HG02571 (cell line): ENCODE measurements around the gene SINHCAF.
"Not testable (repeated sequence)": the region's sequence is repeated elsewhere in the genome, so short reads cannot be mapped to it uniquely, and the experiment has no call there.

ENCODE experiments used
- ATAC-seq: cut with Tn5 transposase; IDR thresholded peaks from one replicate; pipeline ENCODE4 v1.9.1; 2021; ENCODE audit warnings: mild to moderate bottlenecking, moderate library complexity; ENCODE audit not compliant: unreplicated experiment

The SINHCAF gene, protein sequence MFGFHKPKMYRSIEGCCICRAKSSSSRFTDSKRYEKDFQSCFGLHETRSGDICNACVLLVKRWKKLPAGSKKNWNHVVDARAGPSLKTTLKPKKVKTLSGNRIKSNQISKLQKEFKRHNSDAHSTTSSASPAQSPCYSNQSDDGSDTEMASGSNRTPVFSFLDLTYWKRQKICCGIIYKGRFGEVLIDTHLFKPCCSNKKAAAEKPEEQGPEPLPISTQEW

GRCh38 chr12:31325877-31326631, at the start of gene SINHCAF:
Gene SINHCAF, minus strand, starts transcription at chr12:31326150. Its CDS starts 27,946 bp downstream, at chr12:31298204.
- peak; percentile 46 for ATAC-seq

- not testable (repeated sequence) for ATAC-seq
These were observed 49.5 kb upstream of the SINHCAF start for GRCh38 chr12:31375422-31375821.

GRCh38 chr12:31371256-31371620, 45.3 kb upstream of the SINHCAF start:
- ATAC-seq = no peak

GRCh38 chr12:31370531-31371255, 44.7 kb upstream of the SINHCAF start:
- ATAC-seq = no peak

- no peak for ATAC-seq
These were observed 44.0 kb upstream of the SINHCAF start for GRCh38 chr12:31369712-31370521.

DNA sequence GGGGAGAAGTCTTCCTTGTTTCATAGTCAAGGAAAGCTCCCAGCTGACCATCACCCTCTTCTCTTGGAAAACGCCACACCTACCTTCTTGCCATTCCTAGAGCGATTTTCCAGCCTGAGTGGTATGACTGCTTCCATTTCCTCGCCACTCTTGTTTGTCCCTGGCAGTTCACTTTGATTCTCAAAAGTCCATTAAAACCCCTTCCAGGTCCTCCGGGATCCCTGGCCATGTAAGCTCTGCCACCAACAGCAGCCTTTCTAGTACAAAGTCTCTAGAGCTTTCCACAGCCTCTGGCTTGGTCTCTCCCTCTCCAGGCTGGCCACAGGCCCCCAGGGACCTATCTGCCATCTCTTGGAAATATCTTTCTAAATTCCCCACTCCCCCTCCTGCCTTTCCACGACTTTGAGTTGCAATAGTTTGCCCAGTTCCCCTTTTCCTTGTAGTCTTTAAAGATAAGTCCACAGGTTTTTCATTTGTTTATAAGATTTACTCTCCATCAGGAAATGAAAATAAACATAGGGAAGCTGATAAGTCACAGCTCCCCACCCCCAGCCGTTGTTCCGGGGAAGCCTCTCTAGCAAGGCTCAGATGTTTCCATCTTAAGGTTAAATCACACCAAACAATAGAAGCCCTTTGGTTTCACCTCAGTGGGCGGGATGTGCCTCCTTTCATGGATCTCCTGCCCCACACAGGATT, 42.9 kb upstream of the SINHCAF start:
- ATAC-seq = no peak

GRCh38 chr12:31366104-31366621, 40.2 kb upstream of the SINHCAF start:
- no peak for ATAC-seq

DNA sequence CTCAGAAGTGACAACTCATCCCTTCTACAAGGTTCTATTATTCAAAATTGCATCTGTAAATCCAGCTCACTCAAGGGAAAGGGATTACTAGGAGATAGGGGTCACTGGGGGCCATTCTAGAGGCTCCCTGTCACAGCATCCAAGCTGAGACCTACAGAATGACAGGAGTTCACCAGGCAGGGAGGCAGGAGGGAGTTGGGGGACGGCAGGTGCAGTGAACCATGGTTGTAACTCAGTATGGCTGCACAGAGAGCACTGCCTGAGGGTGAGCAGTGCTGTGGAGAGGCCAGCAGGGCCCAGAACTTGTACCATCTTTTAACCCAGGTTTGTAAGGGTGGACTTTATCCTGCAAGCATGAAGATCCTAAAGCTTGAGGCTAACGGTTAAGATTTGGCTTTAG, 37.9 kb upstream of the SINHCAF start:
- ATAC-seq = no peak

DNA sequence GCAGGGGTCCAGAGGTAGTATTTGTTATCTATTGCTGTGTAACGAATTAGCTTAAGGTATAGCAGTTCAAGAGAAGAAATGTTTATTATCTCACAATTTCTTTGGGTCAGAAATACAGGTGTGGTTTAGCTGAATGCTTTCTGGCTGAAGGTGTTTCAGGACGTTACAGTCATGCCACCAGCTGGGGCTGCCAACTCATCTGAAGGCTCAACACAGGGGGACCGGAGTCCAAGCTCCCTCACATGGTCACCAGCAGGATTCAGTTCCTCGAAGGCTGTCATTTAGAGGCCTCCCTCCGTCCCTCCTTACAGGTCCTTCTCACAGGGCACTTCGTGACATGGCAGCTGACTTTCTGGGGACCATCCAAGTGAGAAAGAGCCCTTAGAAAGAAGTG, 37.5 kb upstream of the SINHCAF start:
- ATAC-seq = no peak

- ATAC-seq = peak; percentile 75
These were observed 36.9 kb upstream of the SINHCAF start for GRCh38 chr12:31362759-31363415.

- ATAC-seq = peak; percentile 50
These were observed 36.3 kb upstream of the SINHCAF start for GRCh38 chr12:31362115-31362758.

DNA sequence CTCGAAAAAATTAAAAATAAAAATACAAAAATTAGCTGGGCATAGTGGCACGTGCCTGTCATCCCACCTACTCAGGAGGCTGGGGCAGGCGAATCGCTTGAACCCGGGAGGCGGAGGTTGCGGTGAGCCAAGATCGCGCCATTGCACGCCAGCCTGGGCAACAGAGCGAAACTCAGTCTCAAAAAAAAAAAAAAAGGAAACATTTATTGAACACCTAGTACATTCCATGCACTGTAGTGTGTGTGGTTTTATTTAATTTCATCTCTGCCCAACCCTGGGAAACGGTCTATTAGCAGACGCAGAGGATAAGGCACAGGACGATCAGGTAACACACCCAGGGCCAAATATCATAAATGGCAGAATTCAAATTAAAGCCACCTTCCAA, 35.8 kb upstream of the SINHCAF start:
- ATAC-seq = no peak

GRCh38 chr12:31355747-31356107, 29.8 kb upstream of the SINHCAF start:
- no peak for ATAC-seq

- no peak for ATAC-seq
These were observed 28.1 kb upstream of the SINHCAF start for GRCh38 chr12:31353750-31354708.

DNA sequence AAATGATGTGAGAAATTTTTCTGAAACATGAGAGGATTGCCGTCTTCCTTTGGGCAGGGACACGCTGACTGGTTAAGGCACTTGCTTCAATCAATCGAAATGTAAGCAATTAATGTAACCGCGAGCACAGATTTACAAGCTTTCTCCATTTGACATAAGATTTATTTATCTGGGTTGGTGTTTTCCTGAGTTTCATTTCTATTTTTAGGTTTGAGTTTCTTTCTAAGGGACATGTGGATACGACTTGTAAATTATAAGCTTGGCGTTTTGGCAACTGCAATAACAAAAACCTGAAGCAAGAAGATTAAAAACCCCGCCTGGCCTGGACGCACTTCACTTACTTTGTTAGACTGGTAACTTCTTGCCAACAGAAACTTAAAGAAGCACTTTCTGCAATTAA, 20.3 kb upstream of the SINHCAF start:
- ATAC-seq = no peak

GRCh38 chr12:31343139-31343538, 17.2 kb upstream of the SINHCAF start:
- no peak for ATAC-seq

GRCh38 chr12:31342286-31342685, 16.3 kb upstream of the SINHCAF start:
- ATAC-seq = no peak
